SHP77 (cell line): ENCODE measurements around the gene FAM3B.

ENCODE experiments used
- DNase-seq, 2 experiments: peaks; one replicate each; lab custom pipeline; 2025; lab: John Stamatoyannopoulos, UW

FAM3B gene

DNA sequence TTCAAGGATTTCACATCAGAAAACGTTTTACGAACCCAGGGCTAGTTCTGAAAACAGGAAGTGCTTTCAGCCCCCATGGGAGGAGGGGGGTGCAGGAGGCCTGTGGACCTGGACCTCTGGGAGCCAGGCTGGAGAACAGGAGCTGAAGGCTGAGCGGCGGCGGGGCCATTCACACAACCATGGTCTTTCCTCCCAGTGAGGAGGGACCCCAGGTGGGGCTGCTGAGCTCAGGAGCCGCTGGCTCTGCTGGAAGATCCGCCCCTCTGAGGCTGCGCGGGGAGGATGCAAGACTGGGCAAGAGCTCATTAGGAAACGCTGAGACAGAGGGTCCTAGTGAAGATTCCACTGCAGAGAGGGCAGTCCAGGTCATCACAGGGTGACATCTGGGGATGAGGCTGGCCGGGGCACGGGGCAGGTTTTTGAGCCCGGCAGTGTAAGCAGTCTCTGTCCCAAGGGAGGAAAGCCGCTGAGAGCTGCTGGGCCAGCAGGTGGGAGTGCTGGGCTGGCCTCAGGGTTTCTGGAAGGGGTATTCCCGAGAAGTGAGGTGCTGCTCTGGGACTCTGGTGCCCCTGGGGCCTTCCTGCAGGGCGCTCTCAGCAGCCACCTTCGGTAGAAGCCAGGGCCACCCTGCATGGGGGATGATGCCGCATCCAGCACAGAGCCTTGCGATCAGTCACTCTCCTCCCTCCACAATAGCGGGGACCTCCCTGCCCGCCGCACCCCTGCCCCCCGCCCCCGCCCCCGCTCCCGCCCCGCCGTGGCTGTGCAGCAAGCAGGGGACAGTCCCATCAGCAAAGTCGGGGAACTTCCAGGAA is 52.7 kb downstream of the FAM3B start:
- no peak for DNase-seq

DNA sequence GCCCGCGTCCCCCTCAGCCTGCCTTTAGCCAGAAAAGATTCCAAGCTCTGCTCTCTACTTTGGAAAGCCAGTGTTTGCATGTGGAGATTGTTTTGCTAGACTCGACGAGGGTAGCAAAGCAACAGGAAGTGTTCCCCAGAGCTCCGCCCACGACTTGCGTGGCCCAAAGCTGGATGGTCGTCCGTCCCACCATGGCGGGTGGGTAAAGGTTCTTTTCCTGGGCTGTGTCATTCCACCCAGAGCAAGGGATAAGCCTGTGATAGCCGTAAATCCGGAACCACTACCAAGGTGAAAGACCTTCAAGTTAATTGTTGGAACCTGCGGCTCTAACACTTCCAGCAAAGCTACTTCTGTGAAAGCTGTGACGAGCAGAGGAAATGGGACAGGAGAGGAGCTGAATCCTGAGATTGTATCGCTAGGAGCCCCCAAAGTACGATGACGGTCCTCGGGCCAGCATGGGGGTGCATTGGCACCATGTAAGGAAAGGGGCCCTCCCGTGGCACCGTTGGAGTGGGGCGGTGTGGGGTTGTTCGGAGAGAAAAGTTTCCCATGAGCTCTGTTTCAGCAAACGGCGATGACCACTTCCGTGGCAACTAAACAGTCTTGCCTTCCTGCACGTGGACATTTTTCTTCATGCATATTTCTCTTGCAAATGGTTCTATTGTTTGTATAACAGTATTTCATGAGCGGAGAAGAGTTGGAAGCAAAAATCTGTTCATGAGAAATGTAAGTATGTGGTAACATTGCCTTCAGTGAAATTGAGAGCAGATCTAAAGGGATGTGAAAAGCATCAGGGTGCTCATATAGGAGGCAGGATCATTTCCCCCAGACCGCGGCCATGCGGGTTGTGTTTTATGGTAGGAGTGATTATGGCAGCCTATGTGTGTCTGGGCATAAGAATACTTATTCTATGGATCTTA is 53.6 kb downstream of the FAM3B start:
- DNase-seq, result no peak

DNA sequence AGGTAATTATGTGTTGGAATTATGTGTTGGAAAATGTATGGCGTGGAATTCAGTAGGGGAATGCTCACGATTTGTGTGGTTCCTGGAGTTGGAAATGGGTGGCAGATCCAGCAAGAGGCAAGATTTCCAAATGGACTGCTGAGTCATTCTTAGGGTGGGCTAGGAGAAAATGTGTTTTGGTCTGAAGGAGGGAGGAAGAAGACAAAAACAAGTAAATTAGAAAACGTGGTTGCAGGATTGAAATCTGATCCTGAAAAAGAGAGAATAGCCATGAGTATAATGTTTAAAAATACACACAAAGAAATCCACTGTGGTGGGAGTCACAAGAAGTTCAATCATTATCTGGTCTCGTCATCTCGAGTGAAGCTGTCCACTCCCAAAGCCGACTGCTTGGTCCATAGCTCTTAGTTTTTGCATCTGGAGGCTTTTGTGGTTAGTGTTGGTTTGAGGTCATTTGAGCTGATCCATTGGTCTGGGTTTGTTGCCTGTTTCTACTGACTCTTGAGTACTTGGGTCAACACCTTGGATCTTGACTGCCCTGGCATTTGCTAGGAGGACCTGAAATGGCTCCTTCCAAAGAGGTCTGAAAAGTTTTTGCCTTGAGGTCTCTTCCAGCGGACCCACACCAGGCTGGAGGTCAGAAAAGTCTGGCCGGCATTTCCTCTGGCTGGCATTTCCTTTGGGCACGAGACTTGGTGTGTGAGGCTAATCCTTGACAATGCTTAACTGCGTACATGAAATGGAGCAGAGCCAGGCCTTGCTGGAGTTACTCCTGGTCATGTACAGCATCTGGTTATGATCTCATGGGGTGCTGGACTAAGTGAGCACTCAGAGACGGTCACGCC is 54.5 kb downstream of the FAM3B start:
- no peak for DNase-seq

DNA sequence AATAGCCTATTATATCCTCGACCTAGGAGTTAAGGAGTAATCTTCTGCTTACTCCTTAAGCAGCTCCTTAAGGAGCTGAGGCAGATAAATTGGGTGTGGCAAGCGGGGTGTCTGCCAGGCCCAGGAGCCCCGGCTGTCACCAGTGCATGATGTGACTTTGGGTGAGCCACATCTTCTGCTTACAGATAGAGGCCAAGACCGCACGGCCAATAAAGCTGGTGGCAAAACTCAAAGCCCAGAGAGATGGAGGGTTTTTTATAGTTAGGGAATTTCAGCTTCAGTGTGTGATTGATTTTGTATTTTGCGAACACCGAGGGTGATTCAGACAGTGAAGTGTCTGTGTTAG is 55.1 kb downstream of the FAM3B start:
- DNase-seq, result no peak

DNA sequence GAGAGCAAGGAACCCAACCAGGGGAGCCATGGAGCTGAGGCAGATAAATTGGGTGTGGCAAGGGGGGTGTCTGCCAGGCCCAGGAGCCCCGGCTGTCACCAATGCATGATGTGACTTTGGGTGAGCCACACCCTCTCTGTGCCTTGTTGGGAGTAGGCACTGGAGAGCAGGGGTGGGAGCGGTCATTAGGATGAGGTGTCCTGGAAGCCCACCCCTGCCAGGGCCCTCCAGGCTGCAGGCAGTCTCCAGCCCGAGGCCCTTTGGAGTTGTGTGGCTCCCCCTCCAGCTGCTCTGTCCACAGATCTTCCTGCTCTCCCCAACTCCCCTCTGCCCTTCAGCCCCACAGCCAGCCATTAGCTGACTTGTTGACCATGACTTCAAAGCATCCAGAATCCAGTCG is 56.7 kb downstream of the FAM3B start:
- no peak for DNase-seq

DNA sequence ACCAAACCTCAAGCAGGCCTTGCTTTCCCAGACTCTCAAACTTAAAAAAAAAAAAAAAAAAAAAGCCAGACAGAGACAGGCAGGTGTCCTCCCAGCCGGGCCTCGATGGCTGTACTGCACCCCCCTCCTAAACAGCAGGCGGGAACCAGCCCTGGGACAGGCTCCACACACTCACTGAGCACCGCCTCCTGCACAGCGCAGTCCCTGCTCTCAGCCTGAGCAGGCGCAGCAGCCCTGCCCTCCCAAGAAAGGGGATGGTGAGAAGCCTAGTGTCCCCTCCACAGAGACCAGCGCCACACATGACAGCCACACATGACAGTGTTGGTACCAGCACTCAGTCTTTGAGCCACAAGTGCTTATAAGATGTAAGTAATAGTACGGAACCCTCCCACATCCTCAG is 57.2 kb downstream of the FAM3B start:
- DNase-seq, result no peak

DNA sequence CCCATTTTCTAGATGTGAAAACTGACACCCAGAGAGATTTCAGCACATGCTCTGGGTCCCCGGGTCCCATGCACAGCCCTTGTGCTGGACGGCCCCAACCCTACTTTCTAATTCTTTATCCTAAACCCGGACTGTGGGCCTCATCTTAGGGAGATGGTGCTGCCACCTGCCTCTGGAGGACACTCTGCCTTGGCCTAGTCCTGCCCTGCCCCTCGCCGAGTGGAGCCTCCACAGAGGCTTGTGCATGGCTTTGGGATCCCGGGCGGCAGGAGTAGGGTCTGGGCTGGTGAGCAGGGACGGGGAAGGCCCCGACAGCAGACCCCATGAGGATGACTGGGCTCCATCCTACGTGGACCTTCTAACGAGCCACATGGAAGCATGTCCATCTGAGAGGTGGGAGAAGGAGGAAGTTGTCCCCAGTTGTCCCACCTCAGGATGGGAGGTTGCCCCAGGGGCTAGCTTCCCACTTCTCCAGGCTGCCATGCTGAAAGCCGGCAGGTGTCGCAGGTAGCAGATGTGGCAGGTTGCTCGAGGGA is 57.6 kb downstream of the FAM3B start:
- DNase-seq, result no peak

DNA sequence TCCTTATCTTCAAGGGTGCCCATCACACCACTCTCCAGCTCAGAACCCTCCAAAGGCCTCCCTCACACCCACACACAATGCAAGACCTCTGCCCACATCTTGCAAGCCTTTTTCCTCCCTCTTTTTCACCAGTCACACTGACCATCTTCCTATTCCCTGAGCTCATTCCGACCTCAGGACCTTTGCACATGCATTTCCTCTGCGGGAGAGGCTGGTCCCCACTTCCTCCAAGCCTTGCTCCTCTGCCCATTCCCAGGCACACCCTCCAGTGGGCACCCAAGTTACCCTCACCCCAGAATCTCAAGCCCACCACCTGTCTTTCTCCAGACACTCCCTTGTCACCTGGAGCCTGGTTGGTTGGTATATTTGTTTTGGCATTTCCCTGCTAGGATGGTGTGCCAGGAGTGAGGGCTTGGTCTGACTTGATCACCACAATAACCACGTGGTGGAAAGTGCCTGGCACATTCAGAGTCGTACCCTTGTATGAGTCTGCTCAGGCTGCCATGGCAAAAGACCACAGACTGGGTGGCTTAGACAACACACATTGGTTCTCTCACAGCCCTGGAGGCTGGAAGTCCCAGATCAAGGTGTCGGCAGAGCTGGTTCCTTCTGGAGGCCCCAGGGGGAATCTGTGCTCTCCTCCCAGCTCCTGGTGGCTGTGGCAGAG is 58.4 kb downstream of the FAM3B start:
- DNase-seq, result no peak

DNA sequence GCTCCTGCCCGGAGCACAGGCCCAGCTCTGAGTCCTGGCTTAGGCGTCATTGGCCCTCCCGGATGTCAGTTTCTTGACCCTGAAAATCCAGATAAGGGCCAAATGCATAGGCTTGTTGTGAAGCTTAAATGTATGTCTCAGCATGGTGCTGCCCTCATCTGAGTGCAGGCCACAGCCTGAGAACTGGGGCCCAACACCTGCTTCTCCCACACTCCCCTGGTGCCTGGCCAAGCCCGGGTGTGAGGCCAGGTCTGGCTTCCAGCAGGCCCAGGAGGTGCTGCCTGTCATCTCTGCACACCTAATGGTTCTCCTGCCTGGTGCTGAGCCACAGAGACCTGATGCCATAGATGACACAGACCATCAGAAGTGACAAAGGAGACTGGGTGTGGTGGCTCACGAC is 59.3 kb downstream of the FAM3B start:
- no peak for DNase-seq

DNA sequence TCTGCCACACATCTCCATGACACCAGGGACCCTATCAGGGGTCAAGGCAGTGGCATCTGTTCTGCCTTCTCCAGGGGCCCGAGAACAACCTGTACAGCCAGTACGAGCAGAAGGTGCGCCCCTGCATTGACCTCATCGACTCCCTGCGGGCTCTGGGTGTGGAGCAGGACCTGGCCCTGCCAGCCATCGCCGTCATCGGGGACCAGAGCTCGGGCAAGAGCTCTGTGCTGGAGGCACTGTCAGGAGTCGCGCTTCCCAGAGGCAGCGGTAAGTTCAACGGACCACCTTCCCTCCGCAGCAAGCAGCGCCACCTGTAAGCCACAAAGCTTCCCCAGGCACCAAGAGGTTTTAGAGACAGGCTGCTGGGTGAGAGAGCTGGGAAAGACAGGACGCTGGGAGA is 61.1 kb downstream of the FAM3B start:
- no peak for DNase-seq

DNA sequence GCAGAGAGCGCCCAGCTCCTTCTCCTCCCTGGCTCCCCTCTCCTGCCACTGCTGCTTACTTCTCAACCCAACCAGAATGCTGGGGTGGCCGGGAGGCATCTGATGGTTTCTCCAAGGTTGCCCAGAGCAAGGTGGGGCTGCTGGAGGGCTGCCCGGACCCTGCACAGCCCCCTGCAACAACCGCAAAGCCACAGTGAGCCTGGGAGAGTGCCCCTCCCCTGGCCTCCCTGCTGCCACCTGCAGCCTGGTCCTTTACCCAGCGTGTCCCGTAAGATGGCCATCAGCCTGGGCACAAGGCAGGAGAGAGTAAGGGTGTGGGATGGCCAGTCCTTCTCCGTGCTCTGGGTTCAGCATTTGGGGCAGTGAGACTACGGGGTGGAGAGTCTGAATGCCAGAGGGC is 62.2 kb downstream of the FAM3B start:
- no peak for DNase-seq

DNA sequence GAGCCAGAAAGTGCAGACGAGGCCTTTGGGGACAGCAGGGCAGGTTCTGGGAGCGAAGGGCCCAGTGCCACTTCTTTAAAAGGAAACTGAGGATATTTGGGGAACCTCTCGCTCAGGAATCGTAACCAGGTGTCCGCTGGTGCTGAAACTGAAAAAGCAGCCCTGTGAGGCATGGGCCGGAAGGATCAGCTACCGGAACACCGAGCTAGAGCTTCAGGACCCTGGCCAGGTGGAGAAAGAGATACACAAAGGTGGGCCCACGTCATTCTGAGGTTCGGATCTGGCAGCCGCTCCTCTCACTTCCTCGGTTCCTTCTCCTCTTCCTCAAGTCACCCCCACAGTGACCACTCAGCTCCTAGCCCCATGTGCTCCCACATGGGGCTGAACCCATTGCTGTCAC is 63.3 kb downstream of the FAM3B start:
- no peak for DNase-seq

DNA sequence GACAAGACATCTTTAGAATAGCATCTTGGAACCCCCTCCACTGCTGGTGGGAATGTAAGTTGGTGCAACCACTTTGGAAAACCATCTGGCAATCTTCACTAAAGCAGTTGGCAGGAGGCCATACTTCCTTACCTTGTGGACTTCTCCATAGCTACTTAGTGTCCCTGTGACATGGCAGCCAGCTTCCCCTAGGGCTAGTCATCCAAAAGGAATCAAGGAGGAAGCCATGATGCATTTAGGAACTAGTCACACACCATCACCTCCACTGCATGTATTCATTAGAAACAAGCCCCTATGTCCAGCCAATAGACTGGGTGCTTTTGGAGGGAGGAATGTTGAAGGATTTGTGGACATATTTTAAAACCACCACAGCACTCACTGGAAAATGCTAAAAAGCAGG is 65.1 kb downstream of the FAM3B start:
- no peak for DNase-seq

DNA sequence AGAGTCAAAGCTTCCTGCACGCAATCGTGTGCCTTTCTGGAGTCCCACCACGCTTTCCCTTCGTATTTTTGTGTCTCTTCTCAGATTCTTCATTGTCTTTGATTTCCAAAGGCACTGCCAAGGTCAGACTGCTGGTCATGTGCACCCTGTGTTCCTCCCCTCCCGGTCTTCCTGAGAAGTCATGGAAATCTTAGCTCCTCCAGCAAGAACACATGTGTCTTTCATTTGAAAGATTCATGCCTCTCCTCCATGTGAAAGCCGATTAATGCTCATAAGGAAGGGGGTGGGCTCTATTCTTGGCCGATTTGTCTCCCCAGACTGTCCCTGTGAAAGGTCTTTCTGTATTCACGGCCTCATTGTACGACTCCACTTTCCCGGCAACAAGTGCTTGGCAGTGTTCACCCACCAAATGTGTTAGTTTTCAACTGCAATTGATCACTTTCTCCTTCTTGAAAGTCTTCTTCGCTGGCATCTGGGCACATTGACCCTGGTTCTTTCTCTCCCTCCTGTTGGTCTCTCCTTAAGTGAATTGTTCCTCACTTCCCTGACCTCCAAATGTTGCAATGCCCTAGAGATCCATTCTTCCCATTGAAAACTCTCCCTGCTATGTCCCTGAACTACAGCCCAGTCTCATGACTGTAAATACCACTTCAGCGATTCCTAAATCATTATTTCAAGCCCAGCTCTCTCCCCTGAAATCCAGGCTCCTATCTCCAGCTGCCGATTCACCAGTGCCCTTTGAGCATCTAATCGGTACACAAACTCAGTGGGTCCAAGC is 70.6 kb downstream of the FAM3B start:
- DNase-seq, result no peak

DNA sequence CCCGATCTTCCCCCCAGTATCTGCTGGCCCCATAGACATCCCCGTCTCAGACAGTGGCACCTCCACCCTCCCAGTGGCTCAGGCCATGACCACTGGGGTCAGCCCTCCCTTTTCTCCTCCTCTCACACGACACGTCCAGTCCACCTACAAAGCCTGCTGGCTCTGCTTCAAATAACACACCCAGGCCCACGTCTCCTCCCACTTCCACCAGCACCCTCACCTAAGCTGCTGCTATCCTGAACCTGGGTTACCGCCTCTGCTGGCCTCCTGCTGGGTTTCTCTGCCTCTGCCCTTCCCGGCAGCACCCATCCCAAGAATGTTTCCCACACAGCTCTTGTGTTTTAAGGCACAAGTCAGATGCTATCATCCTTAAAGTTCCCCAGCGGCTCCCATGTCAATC is 71.2 kb downstream of the FAM3B start:
- DNase-seq, result no peak

DNA sequence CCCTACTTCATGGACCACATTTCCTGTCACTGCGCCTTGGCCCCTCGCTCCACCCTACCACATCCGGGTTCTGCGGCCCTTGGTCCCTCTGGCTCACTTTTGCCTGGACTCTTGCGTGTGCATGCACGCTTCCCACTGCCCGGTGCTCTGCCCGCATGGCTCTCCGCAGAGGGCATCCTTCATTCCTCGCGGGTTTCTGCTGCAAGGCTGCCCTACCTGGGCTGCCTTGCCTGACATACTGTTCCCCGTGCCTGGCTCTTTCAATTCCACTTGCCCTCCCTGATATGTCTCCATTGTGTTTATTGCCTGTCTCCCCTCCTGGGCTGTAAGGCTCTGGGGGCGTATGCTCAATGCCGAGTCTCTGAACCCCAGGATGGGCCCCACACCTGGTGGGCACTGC is 71.7 kb downstream of the FAM3B start:
- DNase-seq, result no peak

DNA sequence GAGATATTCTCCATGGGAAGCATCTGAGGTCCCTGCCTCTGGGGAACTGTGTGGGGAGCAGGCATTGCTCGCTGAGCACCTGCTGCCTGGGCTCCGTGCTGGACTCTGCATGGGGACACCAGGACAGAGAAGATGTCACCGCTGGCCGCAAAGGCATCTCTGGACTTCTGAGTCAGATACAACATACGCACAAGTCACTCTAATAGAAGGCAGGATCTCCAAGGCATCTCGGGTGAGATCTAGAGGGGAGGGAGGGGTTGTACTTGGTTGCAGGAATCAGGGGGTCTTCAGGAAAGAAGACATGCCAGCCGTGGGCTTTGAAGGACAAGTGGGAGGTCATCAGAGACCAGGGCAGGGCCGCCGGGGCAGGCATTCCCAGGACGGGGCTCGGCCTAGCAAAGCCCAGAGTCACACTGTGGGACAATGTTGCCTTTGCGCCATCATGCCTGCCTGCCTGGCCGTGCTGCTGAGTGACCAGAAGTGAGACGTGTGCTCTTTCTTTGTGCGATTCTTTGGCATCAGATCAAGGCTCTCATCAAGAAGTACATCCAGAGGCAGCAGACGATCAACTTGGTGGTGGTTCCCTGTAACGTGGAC is 73.5 kb downstream of the FAM3B start:
- no peak for DNase-seq

DNA sequence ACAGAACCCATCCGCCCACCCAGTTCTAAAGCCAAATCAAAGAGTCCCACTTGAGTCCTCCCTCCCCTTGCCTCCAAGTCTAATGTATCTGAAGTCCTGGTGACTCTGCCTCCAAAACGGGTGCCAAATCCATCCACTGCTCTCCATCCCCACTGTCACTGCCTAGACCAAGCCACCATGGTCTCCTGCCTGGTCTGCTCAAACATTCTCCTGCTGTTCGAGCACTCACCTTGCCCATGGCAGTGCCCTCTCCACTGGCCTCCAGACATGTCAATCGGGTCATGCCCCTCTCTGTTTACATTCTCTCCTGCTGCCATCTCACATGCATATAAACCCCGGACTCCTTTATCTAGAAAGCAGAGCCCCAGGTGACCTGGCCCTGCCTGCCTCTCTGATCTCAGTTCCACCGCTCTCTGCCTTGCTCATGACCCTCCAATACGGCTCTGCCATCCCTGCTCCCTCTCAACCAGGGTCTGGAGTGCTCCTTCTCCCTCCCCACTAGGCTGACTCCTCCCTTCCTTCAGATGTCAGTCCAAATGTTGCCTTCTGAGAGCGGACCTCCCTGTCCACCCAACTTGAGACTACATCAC is 77.4 kb downstream of the FAM3B start:
- no peak for DNase-seq

DNA sequence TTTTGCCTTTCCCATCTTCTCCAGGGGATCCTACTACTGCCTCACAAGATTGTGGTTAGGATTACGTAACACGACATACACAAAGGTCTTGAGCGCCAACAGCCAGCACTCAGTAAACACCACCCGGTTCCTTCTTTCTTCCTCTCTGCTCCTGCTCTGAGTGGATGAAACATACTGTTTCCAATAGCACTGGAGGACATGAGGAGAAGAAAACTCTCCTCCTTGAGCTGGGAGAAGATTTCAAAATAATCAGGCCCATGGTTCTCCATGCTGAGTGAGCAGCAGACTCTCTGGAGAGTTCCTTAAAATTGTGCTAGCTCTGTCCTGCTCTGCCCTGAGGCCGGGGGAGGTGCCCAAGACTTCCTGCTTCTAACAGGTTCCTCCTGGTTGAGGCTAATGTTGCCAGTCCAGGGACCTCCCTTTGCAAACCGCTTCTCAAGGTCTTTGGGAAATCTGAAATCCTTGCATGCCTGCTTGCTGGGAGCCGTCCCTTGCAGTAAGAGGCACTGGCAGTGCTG is 80.0 kb downstream of the FAM3B start:
- DNase-seq, result no peak

DNA sequence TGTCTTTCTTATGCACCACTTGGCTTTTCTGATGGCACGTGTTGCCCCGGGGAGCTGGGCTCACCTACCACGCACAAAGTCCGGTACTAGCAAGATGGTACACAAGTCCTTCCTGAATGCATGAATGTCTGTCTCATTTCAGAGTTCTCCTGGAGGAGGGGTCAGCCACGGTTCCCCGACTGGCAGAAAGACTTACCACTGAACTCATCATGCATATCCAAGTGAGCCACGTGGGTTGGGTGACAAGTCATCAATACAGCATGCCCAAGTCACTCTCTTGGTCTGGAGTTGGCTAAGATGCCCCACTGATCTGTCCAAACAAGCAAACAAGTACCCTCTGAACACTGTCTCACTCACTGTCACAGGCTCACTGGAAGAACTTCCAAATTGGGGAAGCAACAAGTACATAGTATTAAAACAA is 80.9 kb downstream of the FAM3B start:
- DNase-seq, result no peak
